Measurements from ENCODE around the gene NTM.

GRCh38 chr11:131957875-131958274 lies 587.5 kb downstream of the NTM start:
- no peak for TF ChIP-seq CTCF (conservative IDR thresholded peaks at IDR 0.05 in 1 of 2, IDR thresholded peaks at IDR 0.05 in 1 of 2; ENCODE audit: low read depth in 1 of 2, low read length in 2 of 2)
- no peak for TF ChIP-seq EZH2 (IDR thresholded peaks at IDR 0.05; ENCODE audit: low read length, missing control alignments)
